H9 (cell line): Measurements from ENCODE around the gene SIX2. TPM values are rescaled to one million over a fixed set of nuclear protein-coding genes. Genes with fewer than 3 reads are reported as not detected.

ENCODE experiments used
- DNase-seq: peaks from one replicate; pipeline ENCODE4 v3.0.0-alpha.2; 2017
- H2AFZ ChIP-seq: one replicate; pipeline ENCODE4 v1.6.1; 2013; ENCODE audit warnings: mild to moderate bottlenecking, low read length, control low read depth, moderate library complexity
- H2AK5ac ChIP-seq: 2 replicates; pipeline ENCODE4 v1.6.1; 2013; ENCODE audit warnings: low read length, control low read depth, mixed read lengths; ENCODE audit not compliant: insufficient read length
- H2BK120ac ChIP-seq: one replicate; pipeline ENCODE4 v1.6.1; 2013; ENCODE audit warnings: low read depth, mild to moderate bottlenecking, low read length, control low read depth, inconsistent platforms; ENCODE audit not compliant: poor library complexity, severe bottlenecking
- H2BK12ac ChIP-seq: 2 replicates; pipeline ENCODE4 v1.6.1; 2013; ENCODE audit warnings: low read length, control low read depth, mixed read lengths, low read depth; ENCODE audit not compliant: insufficient read length
- H2BK15ac ChIP-seq: 2 replicates; pipeline ENCODE4 v1.6.1; 2013; ENCODE audit warnings: low read depth, low read length, control low read depth
- H2BK20ac ChIP-seq: one replicate; pipeline ENCODE4 v1.6.1; 2013; ENCODE audit warnings: low read depth, mild to moderate bottlenecking, low read length, control low read depth, inconsistent platforms; ENCODE audit not compliant: poor library complexity, severe bottlenecking
- H2BK5ac ChIP-seq: 2 replicates; pipeline ENCODE4 v1.6.1; 2013; ENCODE audit warnings: low read length, control low read depth, mixed read lengths; ENCODE audit not compliant: insufficient read length
- H3K14ac ChIP-seq: 2 replicates; pipeline ENCODE4 v1.6.1; 2013; ENCODE audit warnings: low read length, control low read depth; ENCODE audit not compliant: insufficient read depth
- H3K18ac ChIP-seq: 2 replicates; pipeline ENCODE4 v1.6.1; 2013; ENCODE audit warnings: low read depth, mild to moderate bottlenecking, mixed read lengths, low read length, control low read depth; ENCODE audit not compliant: insufficient read length
- H3K23ac ChIP-seq: 2 replicates; pipeline ENCODE4 v1.6.1; 2013; ENCODE audit warnings: low read length, control low read depth, mixed read lengths, low read depth; ENCODE audit not compliant: insufficient read length
- H3K23me2 ChIP-seq: 2 replicates; pipeline ENCODE4 v1.6.1; 2013; ENCODE audit warnings: low read depth, mild to moderate bottlenecking, mixed read lengths, low read length, control low read depth; ENCODE audit not compliant: insufficient read length, poor library complexity, severe bottlenecking
- H3K27ac ChIP-seq: 2 replicates; pipeline ENCODE4 v1.5.1; 2013; ENCODE audit warnings: low read length, control low read depth, mixed read lengths, low read depth; ENCODE audit not compliant: insufficient read length
- H3K27me3 ChIP-seq: 2 replicates; pipeline ENCODE4 v1.6.1; 2013; ENCODE audit warnings: low read length, control low read depth, inconsistent platforms; ENCODE audit not compliant: insufficient read depth
- H3K4ac ChIP-seq: 2 replicates; pipeline ENCODE4 v1.6.1; 2013; ENCODE audit warnings: low read depth, mild to moderate bottlenecking, control low read depth, inconsistent platforms, low read length, moderate library complexity
- H3K4me1 ChIP-seq: 2 replicates; pipeline ENCODE4 v1.6.1; 2013; ENCODE audit warnings: low read length, control low read depth, inconsistent platforms; ENCODE audit not compliant: insufficient read depth
- H3K4me2 ChIP-seq: 2 replicates; pipeline ENCODE4 v1.6.1; 2013; ENCODE audit warnings: low read length, control low read depth, mixed read lengths; ENCODE audit not compliant: insufficient read length, insufficient read depth
- H3K56ac ChIP-seq: 2 replicates; pipeline ENCODE4 v1.6.1; 2013; ENCODE audit warnings: low read depth, mild to moderate bottlenecking, mixed read lengths, low read length, control low read depth; ENCODE audit not compliant: insufficient read length
- H3K79me1 ChIP-seq: 2 replicates; pipeline ENCODE4 v1.6.1; 2013; ENCODE audit warnings: low read depth, mild to moderate bottlenecking, moderate library complexity, low read length, control low read depth, inconsistent platforms; ENCODE audit not compliant: insufficient read depth, poor library complexity, severe bottlenecking
- H3K79me2 ChIP-seq: 2 replicates; pipeline ENCODE4 v1.6.1; 2013; ENCODE audit warnings: low read length, control low read depth, inconsistent platforms; ENCODE audit not compliant: insufficient read depth
- H3K9ac ChIP-seq: 2 replicates; pipeline ENCODE4 v1.6.1; 2013; ENCODE audit warnings: low read length, control low read depth, mixed read lengths; ENCODE audit not compliant: insufficient read length; ENCODE audit errors: extremely low read depth
- H3K9me3 ChIP-seq: one replicate; pipeline ENCODE4 v1.6.1; 2013; ENCODE audit warnings: low read depth, low read length, inconsistent platforms; ENCODE audit not compliant: control insufficient read depth
- H3T11ph ChIP-seq: one replicate; pipeline ENCODE4 v1.6.1; 2013; ENCODE audit warnings: mild to moderate bottlenecking, low read length, control low read depth, inconsistent platforms
- H4K20me1 ChIP-seq: one replicate; pipeline ENCODE4 v1.6.1; 2013; ENCODE audit not compliant: control insufficient read depth, insufficient read length, insufficient read depth
- H4K5ac ChIP-seq: 2 replicates; pipeline ENCODE4 v1.6.1; 2013; ENCODE audit warnings: low read depth, mild to moderate bottlenecking, mixed read lengths, low read length, control low read depth; ENCODE audit not compliant: insufficient read length
- H4K8ac ChIP-seq: replicated peaks from 2 replicates; pipeline ENCODE4 v1.6.1; 2013; ENCODE audit warnings: low read length, control low read depth, mixed read lengths, low read depth; ENCODE audit not compliant: insufficient read length
- H4K91ac ChIP-seq: 2 replicates; pipeline ENCODE4 v1.6.1; 2013; ENCODE audit warnings: low read depth, mild to moderate bottlenecking, moderate library complexity, mixed read lengths, low read length, control low read depth; ENCODE audit not compliant: insufficient read length
- H3K27ac Mint-ChIP-seq, 3 experiments: 2 replicates in 2 of 3; 3 replicates in 1 of 3; pipeline ENCODE4 v1.8.0; 2020 to 2021; ENCODE audit warnings: mixed read lengths in 3 of 3, mild to moderate bottlenecking in 1 of 3, moderate library complexity in 1 of 3
- H3K27me3 Mint-ChIP-seq: 2 replicates; pipeline ENCODE4 v1.8.0; 2021; ENCODE audit warnings: low read depth, mild to moderate bottlenecking, moderate library complexity, mixed read lengths
- H3K36me3 Mint-ChIP-seq, 3 experiments: 2 replicates in 2 of 3; 3 replicates in 1 of 3; pipeline ENCODE4 v1.8.0; 2020 to 2021; ENCODE audit warnings: low read depth in 3 of 3, mixed read lengths in 3 of 3; ENCODE audit not compliant: insufficient read depth in 1 of 3
- H3K4me1 Mint-ChIP-seq, 2 experiments: 2 replicates each; pipeline ENCODE4 v1.8.0; 2020; ENCODE audit warnings: mixed read lengths in 2 of 2
- H3K4me3 Mint-ChIP-seq, 2 experiments: 2 replicates in 1 of 2; 3 replicates in 1 of 2; pipeline ENCODE4 v1.8.0; 2020 to 2021; ENCODE audit warnings: mild to moderate bottlenecking in 2 of 2, mixed read lengths in 2 of 2, moderate library complexity in 1 of 2
- H3K9me3 Mint-ChIP-seq, 2 experiments: 2 replicates in 1 of 2; 3 replicates in 1 of 2; pipeline ENCODE4 v1.8.0; 2020; ENCODE audit warnings: mild to moderate bottlenecking in 2 of 2, mixed read lengths in 2 of 2, moderate library complexity in 1 of 2
- WGBS: extraction: QIAGEN DNeasy Blood & Tissue Kit; methylation state at CpG from one replicate; pipeline ENCODE4 v1.1.7; 2013; ENCODE audit warnings: missing lambda C conversion rate, low lambda C conversion rate, mixed read lengths; ENCODE audit not compliant: insufficient read length; ENCODE audit errors: extremely low coverage; 5-methylcytosine and 5-hydroxymethylcytosine counted together
- total RNA-seq: library from RNA; stranded (reverse); gene quantifications from 2 replicates; pipeline ENCODE4 v1.2.1, GENCODE V29; 2021
- TF ChIP-seq, protein P1 (sequence below): fragments of 200-600 bp; sonication (generic); conservative IDR thresholded peaks from 3 replicates; pipeline ENCODE4 v1.8.0; 2021; ENCODE audit warnings: antibody characterized with exemption, mild to moderate bottlenecking

The SIX2 gene
- total RNA-seq, 1 experiment from 2014 or later: not detected

DNA sequence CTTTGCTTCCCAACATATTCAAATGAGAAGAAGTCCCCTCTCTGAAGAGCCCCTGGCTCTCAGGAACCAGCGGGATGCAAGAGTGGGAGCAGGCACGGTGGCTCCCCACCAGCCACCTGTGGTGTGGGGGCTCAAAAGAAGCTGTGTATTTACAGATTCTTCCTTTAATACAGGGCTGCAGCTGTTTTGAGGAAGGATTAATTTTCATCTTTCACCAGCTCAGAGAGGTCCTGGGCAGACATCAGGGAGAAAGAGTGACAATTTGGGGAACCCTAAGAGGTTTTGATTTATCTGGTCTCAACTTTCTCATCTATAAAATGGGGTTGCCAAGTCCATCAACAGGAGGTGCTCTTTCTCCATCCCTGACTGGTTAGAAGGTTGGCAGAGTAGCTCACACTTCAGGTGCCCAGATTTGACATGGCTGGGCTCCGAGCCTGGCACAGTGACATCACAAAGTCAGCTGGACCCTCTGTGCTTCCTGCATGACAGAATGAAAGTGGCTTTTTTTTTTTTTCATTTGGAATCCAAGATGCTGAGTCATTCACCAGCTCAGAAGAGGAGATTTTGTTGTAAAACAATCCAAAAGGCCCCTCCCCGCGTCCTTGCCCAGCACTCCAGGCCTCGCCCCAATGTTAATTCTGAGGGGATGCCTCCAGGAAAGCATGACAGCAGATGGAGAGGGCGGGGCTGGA is 15.5 kb upstream of the SIX2 start:
- Histone ChIP-seq H2AFZ (no peak overlapping the region), H3K27ac (no peak overlapping the region), H3K27me3 (no peaks in the 10 kb centered on the region), H2AK5ac (no peak overlapping the region), H2BK20ac (no peak overlapping the region), H3K14ac (no peak overlapping the region), H2BK12ac (no peak overlapping the region), H2BK5ac (no peak overlapping the region), H4K91ac (no peak overlapping the region), H3K4me2 (no peak overlapping the region), H4K5ac (no peak overlapping the region), H2BK15ac (no peak overlapping the region), H2BK120ac (no peak overlapping the region), H3K23me2 (no peaks in the 10 kb centered on the region), H4K8ac (no peak overlapping the region), H3K4me1 (no peaks in the 10 kb centered on the region), H4K20me1 (no peaks in the 10 kb centered on the region), H3K79me1 (no peaks in the 10 kb centered on the region), H3K23ac (no peak overlapping the region), H3K4ac (no peak overlapping the region), H3K9ac (no peak overlapping the region), H3K18ac (no peak overlapping the region), H3T11ph (no peak overlapping the region), H3K79me2 (no peaks in the 10 kb centered on the region), H3K56ac (no peak overlapping the region), H3K9me3 (no peaks in the 10 kb centered on the region)
- Mint-ChIP-seq H3K4me1 (peaks cover 4 to 9% of the 10 kb centered on the region in 2 experiments; a peak in 3 of 4 replicates), H3K36me3 (no peaks in the 10 kb centered on the region), H3K4me3 (no peak overlapping the region), H3K9me3 (no peaks in the 10 kb centered on the region), H3K27me3 (peaks cover 8% of the 10 kb centered on the region), H3K27ac (no peak overlapping the region)
- TF ChIP-seq, protein P1, sequence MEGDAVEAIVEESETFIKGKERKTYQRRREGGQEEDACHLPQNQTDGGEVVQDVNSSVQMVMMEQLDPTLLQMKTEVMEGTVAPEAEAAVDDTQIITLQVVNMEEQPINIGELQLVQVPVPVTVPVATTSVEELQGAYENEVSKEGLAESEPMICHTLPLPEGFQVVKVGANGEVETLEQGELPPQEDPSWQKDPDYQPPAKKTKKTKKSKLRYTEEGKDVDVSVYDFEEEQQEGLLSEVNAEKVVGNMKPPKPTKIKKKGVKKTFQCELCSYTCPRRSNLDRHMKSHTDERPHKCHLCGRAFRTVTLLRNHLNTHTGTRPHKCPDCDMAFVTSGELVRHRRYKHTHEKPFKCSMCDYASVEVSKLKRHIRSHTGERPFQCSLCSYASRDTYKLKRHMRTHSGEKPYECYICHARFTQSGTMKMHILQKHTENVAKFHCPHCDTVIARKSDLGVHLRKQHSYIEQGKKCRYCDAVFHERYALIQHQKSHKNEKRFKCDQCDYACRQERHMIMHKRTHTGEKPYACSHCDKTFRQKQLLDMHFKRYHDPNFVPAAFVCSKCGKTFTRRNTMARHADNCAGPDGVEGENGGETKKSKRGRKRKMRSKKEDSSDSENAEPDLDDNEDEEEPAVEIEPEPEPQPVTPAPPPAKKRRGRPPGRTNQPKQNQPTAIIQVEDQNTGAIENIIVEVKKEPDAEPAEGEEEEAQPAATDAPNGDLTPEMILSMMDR: peak; percentile 27; the same call in 1 of the 3 replicates
- no peak for DNase-seq
- no CpG with 5 or more reads among the region's 7 CpGs for WGBS
